Prostate gland (tissue), 2 donors: ENCODE measurements around the gene RASGRF2.

Source experiments
- POLR2A ChIP-seq: fragments of 450-650 bp; IDR thresholded peaks from one replicate; pipeline ENCODE4 v1.6.1; 2016; ENCODE audit warnings: antibody characterized with exemption, mild to moderate bottlenecking
- POLR2AphosphoS5 ChIP-seq: sonication (generic); formaldehyde crosslinking; IDR thresholded peaks from one replicate; pipeline ENCODE4 v1.6.1; 2017; ENCODE audit warnings: antibody characterized with exemption
- TF ChIP-seq, protein P1 (sequence below), 4 experiments: fragments of 200-600 bp in 2 of 4; fragments of 450-650 bp in 2 of 4; sonication (generic) in 2 of 4; IDR thresholded peaks; 1 replicate in 3 of 4; 2 replicates in 1 of 4; pipeline ENCODE4 v1.5.1; 2016 to 2019; ENCODE audit warnings: antibody characterized with exemption in 4 of 4, mild to moderate bottlenecking in 2 of 4, moderate library complexity in 2 of 4

DNA sequence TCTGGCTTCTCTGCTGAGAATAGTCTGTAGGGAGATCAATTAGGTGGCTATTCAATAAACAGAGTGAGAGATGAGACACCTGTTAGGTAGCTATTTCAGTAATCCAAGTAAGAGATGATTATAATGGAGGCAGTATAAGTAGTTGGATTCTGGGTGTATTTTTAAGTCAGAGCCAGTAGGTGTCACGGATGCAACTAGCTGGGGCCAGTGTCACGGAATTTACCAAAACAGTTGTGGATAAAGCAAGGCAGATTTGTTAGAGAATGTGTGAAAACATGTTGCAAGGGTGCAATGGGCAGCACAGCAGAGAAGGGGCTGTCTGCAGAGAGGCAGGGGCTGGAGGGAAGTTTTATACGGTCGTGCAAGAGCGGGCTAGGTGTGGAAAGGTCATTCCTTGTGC is 114.9 kb downstream of the RASGRF2 start:
- TF ChIP-seq, protein P1, sequence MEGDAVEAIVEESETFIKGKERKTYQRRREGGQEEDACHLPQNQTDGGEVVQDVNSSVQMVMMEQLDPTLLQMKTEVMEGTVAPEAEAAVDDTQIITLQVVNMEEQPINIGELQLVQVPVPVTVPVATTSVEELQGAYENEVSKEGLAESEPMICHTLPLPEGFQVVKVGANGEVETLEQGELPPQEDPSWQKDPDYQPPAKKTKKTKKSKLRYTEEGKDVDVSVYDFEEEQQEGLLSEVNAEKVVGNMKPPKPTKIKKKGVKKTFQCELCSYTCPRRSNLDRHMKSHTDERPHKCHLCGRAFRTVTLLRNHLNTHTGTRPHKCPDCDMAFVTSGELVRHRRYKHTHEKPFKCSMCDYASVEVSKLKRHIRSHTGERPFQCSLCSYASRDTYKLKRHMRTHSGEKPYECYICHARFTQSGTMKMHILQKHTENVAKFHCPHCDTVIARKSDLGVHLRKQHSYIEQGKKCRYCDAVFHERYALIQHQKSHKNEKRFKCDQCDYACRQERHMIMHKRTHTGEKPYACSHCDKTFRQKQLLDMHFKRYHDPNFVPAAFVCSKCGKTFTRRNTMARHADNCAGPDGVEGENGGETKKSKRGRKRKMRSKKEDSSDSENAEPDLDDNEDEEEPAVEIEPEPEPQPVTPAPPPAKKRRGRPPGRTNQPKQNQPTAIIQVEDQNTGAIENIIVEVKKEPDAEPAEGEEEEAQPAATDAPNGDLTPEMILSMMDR (IDR thresholded peaks at IDR 0.05): no peak
- TF ChIP-seq POLR2AphosphoS5 (no peak), POLR2A (no peak)
